ENCODE measurements around the gene SGO2.

GRCh38 chr2:200616193-200616592 is 90.2 kb downstream of the SGO2 start:
- TF ChIP-seq CTCF (IDR thresholded peaks at IDR 0.05) (no peak), POLR2A (IDR thresholded peaks at IDR 0.05) (no peak)
